Body of pancreas (tissue), 4 donors: Measurements from ENCODE around the gene MMAA.

Experiments
- POLR2A ChIP-seq, 3 donors: fragments of 450-650 bp; IDR thresholded peaks; one replicate each; pipeline ENCODE4 v1.6.1; 2016; ENCODE audit warnings: antibody characterized with exemption in 3 of 3, mild to moderate bottlenecking in 2 of 3
- TF ChIP-seq, protein P1 (sequence below), 7 experiments: fragments of 450-650 bp in 4 of 7; fragments of 200-600 bp in 3 of 7; sonication (generic) in 3 of 7; IDR thresholded peaks; one replicate each; pipeline ENCODE4 v1.5.1; 2016 to 2019; ENCODE audit warnings: antibody characterized with exemption in 7 of 7

DNA sequence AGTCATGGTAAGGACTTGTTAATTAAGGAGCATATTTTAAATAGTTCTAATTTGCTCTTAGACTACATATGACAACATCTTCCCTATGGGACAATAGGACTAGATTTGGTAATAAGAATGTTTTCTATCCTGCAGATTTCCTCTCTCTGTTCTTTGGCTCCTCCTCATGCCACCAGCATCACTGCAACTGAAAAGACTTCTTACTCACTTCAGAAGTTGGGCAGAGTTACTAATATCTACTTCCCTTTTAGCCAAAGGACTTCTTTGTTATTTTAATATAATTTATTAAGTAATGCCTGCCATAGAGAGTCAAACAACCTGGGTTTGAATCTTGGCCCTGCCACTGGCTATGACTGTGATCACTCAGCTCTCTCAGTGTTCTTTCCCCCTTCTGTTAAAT, 16.4 kb downstream of the MMAA start:
- TF ChIP-seq, protein P1, sequence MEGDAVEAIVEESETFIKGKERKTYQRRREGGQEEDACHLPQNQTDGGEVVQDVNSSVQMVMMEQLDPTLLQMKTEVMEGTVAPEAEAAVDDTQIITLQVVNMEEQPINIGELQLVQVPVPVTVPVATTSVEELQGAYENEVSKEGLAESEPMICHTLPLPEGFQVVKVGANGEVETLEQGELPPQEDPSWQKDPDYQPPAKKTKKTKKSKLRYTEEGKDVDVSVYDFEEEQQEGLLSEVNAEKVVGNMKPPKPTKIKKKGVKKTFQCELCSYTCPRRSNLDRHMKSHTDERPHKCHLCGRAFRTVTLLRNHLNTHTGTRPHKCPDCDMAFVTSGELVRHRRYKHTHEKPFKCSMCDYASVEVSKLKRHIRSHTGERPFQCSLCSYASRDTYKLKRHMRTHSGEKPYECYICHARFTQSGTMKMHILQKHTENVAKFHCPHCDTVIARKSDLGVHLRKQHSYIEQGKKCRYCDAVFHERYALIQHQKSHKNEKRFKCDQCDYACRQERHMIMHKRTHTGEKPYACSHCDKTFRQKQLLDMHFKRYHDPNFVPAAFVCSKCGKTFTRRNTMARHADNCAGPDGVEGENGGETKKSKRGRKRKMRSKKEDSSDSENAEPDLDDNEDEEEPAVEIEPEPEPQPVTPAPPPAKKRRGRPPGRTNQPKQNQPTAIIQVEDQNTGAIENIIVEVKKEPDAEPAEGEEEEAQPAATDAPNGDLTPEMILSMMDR (IDR thresholded peaks at IDR 0.05): no peak
- no peak for TF ChIP-seq POLR2A (IDR thresholded peaks at IDR 0.05)
